SU-DHL-6 (cell line): ENCODE measurements around the gene KLF8.
"Not testable (repeated sequence)": the region's sequence is repeated elsewhere in the genome, so short reads cannot be mapped to it uniquely, and the experiment has no call there.

Experiments used
- H2AFZ ChIP-seq: fragments of 200-600 bp; sonication (generic); 2 replicates; pipeline ENCODE4 v1.6.1; 2014; ENCODE audit warnings: low read depth, mild to moderate bottlenecking, moderate library complexity, mixed read lengths, antibody characterized with exemption, low read length; ENCODE audit not compliant: severe bottlenecking
- H3F3A ChIP-seq: fragments of 200-600 bp; shearing (Covaris generic); 2 replicates; pipeline ENCODE4 v1.6.0; 2016; ENCODE audit warnings: antibody characterized with exemption, mild to moderate bottlenecking; ENCODE audit not compliant: insufficient read depth
- H3K27ac ChIP-seq: fragments of 200-600 bp; sonication (generic); 2 replicates; pipeline ENCODE4 v1.5.1; 2016; ENCODE audit warnings: low read depth, mild to moderate bottlenecking, low read length, moderate library complexity, mixed read lengths
- H3K27me3 ChIP-seq: fragments of 200-600 bp; sonication (generic), shearing (Covaris generic); 2 replicates; pipeline ENCODE4 v1.6.0; 2014; ENCODE audit warnings: mild to moderate bottlenecking, low read length
- H3K36me3 ChIP-seq: fragments of 200-600 bp; sonication (generic); 2 replicates; pipeline ENCODE4 v1.6.1; 2014; ENCODE audit warnings: mild to moderate bottlenecking, low read length, mixed read lengths
- H3K4me2 ChIP-seq: fragments of 300-600, 200-600 bp; shearing (Covaris generic), sonication (generic); 2 replicates; pipeline ENCODE4 v1.6.0; 2014; ENCODE audit warnings: low read length, low read depth, mild to moderate bottlenecking; ENCODE audit not compliant: poor library complexity, severe bottlenecking
- H3K4me3 ChIP-seq: fragments of 200-600 bp; sonication (generic); 2 replicates; pipeline ENCODE4 v1.5.1; 2014; ENCODE audit warnings: antibody characterized with exemption, low read length, mild to moderate bottlenecking, mixed read lengths; ENCODE audit not compliant: insufficient read depth, poor library complexity, severe bottlenecking
- H3K79me2 ChIP-seq: fragments of 200-600 bp; sonication (generic); 2 replicates; pipeline ENCODE4 v1.6.1; 2014; ENCODE audit warnings: mild to moderate bottlenecking, low read length, moderate library complexity; ENCODE audit not compliant: insufficient read depth
- H3K9ac ChIP-seq: fragments of 200-600 bp; sonication (generic); 2 replicates; pipeline ENCODE4 v1.7.0; 2014; ENCODE audit warnings: mild to moderate bottlenecking, low read length
- H3K9me2 ChIP-seq: fragments of 200-600 bp; sonication (generic); replicated peaks from 2 replicates; pipeline ENCODE4 v1.6.1; 2014; ENCODE audit warnings: low read length; ENCODE audit not compliant: insufficient read depth
- H3K9me3 ChIP-seq: fragments of 200-600 bp; sonication (generic); 2 replicates; pipeline ENCODE4 v1.6.1; 2014; ENCODE audit warnings: low read length, mixed read lengths; ENCODE audit not compliant: insufficient read depth
- H4K20me1 ChIP-seq: fragments of 200-600 bp; sonication (generic); 2 replicates; pipeline ENCODE4 v1.6.1; 2014; ENCODE audit warnings: low read depth, mild to moderate bottlenecking, antibody characterized with exemption, low read length, moderate library complexity, mixed read lengths
- CTCF ChIP-seq: fragments of 200-600 bp; sonication (generic); IDR thresholded peaks from one replicate; pipeline ENCODE4 v1.5.1; 2017; ENCODE audit warnings: antibody characterized with exemption, mild to moderate bottlenecking, low read length, moderate library complexity; ENCODE audit not compliant: insufficient read depth, poor library complexity, severe bottlenecking
- EZH2phosphoT487 ChIP-seq: fragments of 200-600 bp; sonication (generic), shearing (Covaris generic); conservative IDR thresholded peaks from 2 replicates; pipeline ENCODE4 v1.6.1; 2018; ENCODE audit warnings: mild to moderate bottlenecking, antibody characterized with exemption, low read length, moderate library complexity, mixed read lengths

Gene KLF8

GRCh38 chrX:56232221-56233082 is at the start of gene KLF8:
KLF8 (plus strand) TSS chrX:56232356; CDS start chrX:56233335, 979 bp downstream.
- Histone ChIP-seq H3K9ac (no peak within 1 kb of the TSS), H3K4me2 (no peak within 1 kb of the TSS), H3K4me3 (no peak within 1 kb of the TSS)

GRCh38 chrX:56206945-56207344 is 25.2 kb upstream of the KLF8 start:
- not testable (repeated sequence) for H3K9me2 ChIP-seq, H3K9ac ChIP-seq, H3F3A ChIP-seq, H2AFZ ChIP-seq, H3K36me3 ChIP-seq, H3K27ac ChIP-seq, H3K9me3 ChIP-seq, H3K4me2 ChIP-seq, H3K4me3 ChIP-seq, H3K79me2 ChIP-seq, H3K27me3 ChIP-seq, H4K20me1 ChIP-seq

More at GRCh38 chrX:56232221-56233082, at the start of gene KLF8:
- Histone ChIP-seq H3K9me3 (no peaks in the 10 kb centered on the region), H3K36me3 (no peaks in the 10 kb centered on the region), H3K79me2 (no peaks in the 10 kb centered on the region), H3F3A (no peaks in the 10 kb centered on the region), H3K27ac (no peak within 1 kb of the TSS), H3K27me3 (no peaks in the 10 kb centered on the region), H2AFZ (no peak within 1 kb of the TSS), H4K20me1 (no peaks in the 10 kb centered on the region), H3K9me2 (no peaks in the 10 kb centered on the region)
- no peak for TF ChIP-seq CTCF
- no peak for TF ChIP-seq EZH2phosphoT487

- Histone ChIP-seq H3K27ac (no peak overlapping the region), H3K9me3 (no peaks in the 10 kb centered on the region), H4K20me1 (no peaks in the 10 kb centered on the region), H3K36me3 (no peaks in the 10 kb centered on the region), H3K9ac (no peak overlapping the region), H3K27me3 (no peaks in the 10 kb centered on the region), H3K4me3 (no peak overlapping the region), H3K9me2 (no peaks in the 10 kb centered on the region), H3F3A (no peaks in the 10 kb centered on the region), H3K4me2 (no peak overlapping the region), H3K79me2 (no peaks in the 10 kb centered on the region), H2AFZ (no peak overlapping the region)
- TF ChIP-seq EZH2phosphoT487 = no peak
Measured at GRCh38 chrX:56211701-56212100, 20.5 kb upstream of the KLF8 start.

DNA sequence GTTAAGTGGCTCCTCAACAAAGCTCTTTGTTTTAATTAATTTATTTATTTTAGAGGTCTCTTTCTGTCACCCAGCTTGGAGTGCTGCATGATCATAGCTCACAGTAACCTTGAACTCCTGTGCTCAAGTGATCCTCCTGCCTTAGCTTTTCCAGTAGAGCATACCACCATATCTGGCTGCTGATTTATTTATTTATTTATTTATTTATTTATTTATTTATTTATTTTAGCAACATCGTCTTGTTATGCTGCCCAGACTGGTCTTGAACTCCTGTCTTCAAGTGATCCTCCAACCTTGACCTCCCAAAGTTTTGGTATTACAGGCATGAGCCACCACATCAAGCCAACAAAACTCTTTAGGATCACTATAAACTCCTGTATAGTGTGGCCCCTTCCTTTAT is 15.8 kb upstream of the KLF8 start:
- Histone ChIP-seq H4K20me1 (no peaks in the 10 kb centered on the region), H3K4me3 (no peak overlapping the region), H3K9me3 (no peaks in the 10 kb centered on the region), H3K27me3 (no peaks in the 10 kb centered on the region), H3K27ac (no peak overlapping the region), H3K36me3 (no peaks in the 10 kb centered on the region), H3K9ac (no peak overlapping the region), H2AFZ (no peak overlapping the region), H3K4me2 (no peak overlapping the region), H3F3A (no peaks in the 10 kb centered on the region), H3K9me2 (no peaks in the 10 kb centered on the region), H3K79me2 (no peaks in the 10 kb centered on the region)
- TF ChIP-seq CTCF (no peak), EZH2phosphoT487 (no peak)
